HepG2 (cell line): Measurements from ENCODE around the gene FXR2. TPM values are rescaled to one million over a fixed set of nuclear protein-coding genes. Genes with fewer than 3 reads are reported as not detected.

Experiments used
- AGO2 ChIP-seq: fragments of 200-400 bp; formaldehyde crosslinking; optimal IDR thresholded peaks from 2 replicates; pipeline ENCODE3; 2017; ENCODE audit warnings: mild to moderate bottlenecking, low read depth, low read length, moderate library complexity
- BCLAF1 ChIP-seq: fragments of 450-650 bp; IDR thresholded peaks from 2 replicates; pipeline ENCODE4 v1.6.1; 2017; ENCODE audit warnings: mild to moderate bottlenecking
- CBFB ChIP-seq: sonication (generic); formaldehyde crosslinking; IDR thresholded peaks from 2 replicates; pipeline ENCODE4 v1.4.0; 2020; ENCODE audit warnings: missing genetic modification reagents
- GMEB1 ChIP-seq: sonication (generic); formaldehyde crosslinking; IDR thresholded peaks from 2 replicates; pipeline ENCODE4 v1.5.1; 2020; ENCODE audit warnings: missing genetic modification reagents, mild to moderate bottlenecking, borderline replicate concordance
- KLF15 ChIP-seq: sonication (generic); formaldehyde crosslinking; IDR thresholded peaks from 2 replicates; pipeline ENCODE4 v1.8.1; 2023; ENCODE audit warnings: borderline replicate concordance, mild to moderate bottlenecking, inconsistent platforms, missing genetic modification reagents, mixed read lengths
- LCORL ChIP-seq, 2 experiments: fragments of 450-650 bp in 1 of 2; sonication (generic) in 1 of 2; formaldehyde crosslinking in 1 of 2; IDR thresholded peaks; 2 replicates each; pipeline versions ENCODE4 v1.5.0 to v1.6.1; 2017 to 2020; ENCODE audit warnings: antibody characterized with exemption in 1 of 2, missing genetic modification reagents in 1 of 2
- MXD4 ChIP-seq: IDR thresholded peaks from 2 replicates; pipeline ENCODE4 v1.6.1; 2016; ENCODE audit warnings: mild to moderate bottlenecking, missing biosample characterization, missing genetic modification reagents
- PAXIP1 ChIP-seq: sonication (generic); formaldehyde crosslinking; conservative IDR thresholded peaks from 2 replicates; pipeline ENCODE4 v1.4.0; 2020; ENCODE audit warnings: mild to moderate bottlenecking, missing genetic modification reagents, moderate library complexity
- POLR2AphosphoS2 ChIP-seq: IDR thresholded peaks from 2 replicates; pipeline ENCODE4 v1.6.1; 2011; ENCODE audit warnings: low read depth, low read length, improper control_type of control experiment
- SATB2 ChIP-seq: sonication (generic); formaldehyde crosslinking; IDR thresholded peaks from 2 replicates; pipeline ENCODE4 v1.5.0; 2020; ENCODE audit warnings: missing genetic modification reagents
- SNAI1 ChIP-seq: sonication (generic); formaldehyde crosslinking; IDR thresholded peaks from 2 replicates; pipeline ENCODE4 v1.5.0; 2020; ENCODE audit warnings: mild to moderate bottlenecking, missing genetic modification reagents, borderline replicate concordance
- SNAPC4 ChIP-seq: sonication (generic); formaldehyde crosslinking; IDR thresholded peaks from 2 replicates; pipeline ENCODE4 v1.4.0; 2020; ENCODE audit warnings: mild to moderate bottlenecking, missing genetic modification reagents
- ZFP36L2 ChIP-seq: sonication (generic); formaldehyde crosslinking; IDR thresholded peaks from 2 replicates; pipeline ENCODE4 v1.4.0; 2020; ENCODE audit warnings: missing genetic modification reagents
- ZSCAN9 ChIP-seq: IDR thresholded peaks from 2 replicates; pipeline ENCODE4 v1.6.1; 2016; ENCODE audit warnings: borderline replicate concordance
- polyA plus RNA-seq, 8 experiments: library from polyadenylated mRNA; depleted of rRNA in 3 of 8; stranded (reverse) in 7 of 8; unstranded in 1 of 8; fragments of >200 nt; fragmentation: Illumina TruSeq in 4 of 8; extraction: Trizol in 4 of 8; gene quantifications; 2 replicates each; pipeline versions ENCODE4 v1.2.1 to v1.2.3, GENCODE V29; 2011 to 2016; ENCODE audit warnings: low read depth in 4 of 8, missing spikeins in 1 of 8, mixed read lengths in 1 of 8; ENCODE audit not compliant: insufficient read depth in 1 of 8
- total RNA-seq, 5 experiments: library from RNA; depleted of rRNA; stranded (reverse); fragments of >200 nt; fragmentation: Illumina TruSeq; extraction: Trizol; gene quantifications; 2 replicates each; pipeline ENCODE4 v1.2.3, GENCODE V29; 2016; ENCODE audit warnings: low read depth in 1 of 5

Gene FXR2
- total and polyA plus RNA-seq, 2 of the 13 experiments (the other 11 are each of a cell fraction or from before 2014, with no cell fraction given), result 20.9 to 24.4 TPM

GRCh38 chr17:7627250-7628121, 12.8 kb upstream of the FXR2 start, which contains the start of gene SAT2 (continued):
- TF ChIP-seq POLR2AphosphoS2 (no peak), PAXIP1 (CRISPR knock-in tag) (peak; percentile 81), ZFP36L2 (no peak), SNAI1 (CRISPR knock-in tag) (peak; percentile 73; the same call in 1 of the 2 replicates), CBFB (CRISPR knock-in tag) (peak; percentile 79; the same call in 1 of the 2 replicates), MXD4 (CRISPR knock-in tag) (peak; percentile 48; the same call in 1 of the 2 replicates), KLF15 (peak; percentile 59; the same call in 1 of the 2 replicates), ZSCAN9 (CRISPR knock-in tag) (peak; percentile 61; the same call in 1 of the 2 replicates), BCLAF1 (no peak), LCORL (IDR thresholded peaks at IDR 0.05) (no peak), LCORL (CRISPR knock-in tag; IDR thresholded peaks at IDR 0.05) (peak; percentile 62), GMEB1 (CRISPR knock-in tag) (peak; percentile 24; the same call in 1 of the 2 replicates), SNAPC4 (CRISPR knock-in tag) (no peak), SATB2 (no peak), AGO2 (no peak)
